CD14-positive monocyte (primary cell): ENCODE measurements around the gene COL24A1. TPM values are rescaled to one million over a fixed set of nuclear protein-coding genes. Genes with fewer than 3 reads are reported as not detected.
A peak's percentile ranks its signal among the peaks of the same experiment; 100 is the strongest.

ENCODE experiments used
- DNase-seq, 3 donors: peaks; one replicate each; pipeline ENCODE4 v3.0.0-alpha.2; 2011 to 2022
- H2AFZ ChIP-seq: 2 replicates; pipeline ENCODE4 v1.6.0; 2012; ENCODE audit warnings: mild to moderate bottlenecking, low read depth, low read length, inconsistent platforms; ENCODE audit not compliant: insufficient read depth, poor library complexity, severe bottlenecking
- H3K27ac ChIP-seq, 2 donors: 1 replicate in 1 of 2; 2 replicates in 1 of 2; pipeline ENCODE4 v1.5.1; 2012 to 2013; ENCODE audit warnings: low read length in 2 of 2, control low read depth in 1 of 2, inconsistent platforms in 1 of 2, low read depth in 1 of 2, mild to moderate bottlenecking in 1 of 2
- H3K27me3 ChIP-seq, 2 donors: one replicate each; pipeline versions ENCODE4 v1.6.0 to v1.6.1; 2011 to 2013; ENCODE audit warnings: low read length in 2 of 2; ENCODE audit not compliant: control insufficient read depth in 2 of 2, insufficient read depth in 2 of 2
- H3K36me3 ChIP-seq, 2 donors: replicated peaks in 1 of 2; 1 replicate in 1 of 2; 2 replicates in 1 of 2; pipeline versions ENCODE4 v1.5.1 to v1.6.1; 2012 to 2013; ENCODE audit warnings: low read length in 2 of 2, control low read depth in 1 of 2, inconsistent platforms in 1 of 2, mild to moderate bottlenecking in 1 of 2; ENCODE audit not compliant: insufficient read depth in 2 of 2, control insufficient read depth in 1 of 2
- H3K4me1 ChIP-seq, 2 donors: 1 replicate in 1 of 2; 2 replicates in 1 of 2; pipeline versions ENCODE4 v1.5.1 to v1.6.1; 2012 to 2013; ENCODE audit warnings: low read length in 2 of 2, control low read depth in 1 of 2, inconsistent platforms in 1 of 2, mild to moderate bottlenecking in 1 of 2, moderate library complexity in 1 of 2; ENCODE audit not compliant: insufficient read depth in 2 of 2, control insufficient read depth in 1 of 2
- H3K4me2 ChIP-seq: replicated peaks from 2 replicates; pipeline ENCODE3; 2012; ENCODE audit warnings: low read length, moderate library complexity, mild to moderate bottlenecking; ENCODE audit not compliant: poor library complexity, severe bottlenecking; ENCODE audit errors: extremely low read depth
- H3K4me3 ChIP-seq, 3 experiments: fragments of 200-600 bp in 1 of 3; sonication (generic) in 1 of 3; replicated peaks in 1 of 3; 1 replicate in 2 of 3; 2 replicates in 1 of 3; pipeline ENCODE4 v1.5.1; 2011 to 2013; ENCODE audit warnings: low read length in 3 of 3, mild to moderate bottlenecking in 3 of 3, control low read depth in 2 of 3, low read depth in 2 of 3, inconsistent platforms in 1 of 3, moderate library complexity in 1 of 3
- H3K79me2 ChIP-seq: 2 replicates; pipeline ENCODE4 v1.6.0; 2012; ENCODE audit warnings: mild to moderate bottlenecking, control low read depth, inconsistent platforms, low read length, moderate library complexity; ENCODE audit not compliant: insufficient read depth
- H3K9ac ChIP-seq: 2 replicates; pipeline ENCODE4 v1.6.0; 2017; ENCODE audit warnings: low read length, mild to moderate bottlenecking; ENCODE audit not compliant: insufficient read depth, poor library complexity, severe bottlenecking
- H3K9me3 ChIP-seq, 2 donors: replicated peaks in 1 of 2; 1 replicate in 1 of 2; 2 replicates in 1 of 2; pipeline versions ENCODE4 v1.5.1 to v1.6.1; 2012 to 2013; ENCODE audit warnings: low read length in 2 of 2, control low read depth in 1 of 2; ENCODE audit not compliant: control insufficient read depth in 1 of 2, insufficient read depth in 1 of 2
- H4K20me1 ChIP-seq: 2 replicates; pipeline ENCODE4 v1.6.0; 2012; ENCODE audit warnings: mild to moderate bottlenecking, low read length, control low read depth, moderate library complexity; ENCODE audit not compliant: insufficient read depth
- H3K27ac Mint-ChIP-seq, 7 donors: one replicate each; pipeline ENCODE4 v1.8.0; 2020; ENCODE audit warnings: mild to moderate bottlenecking in 7 of 7, mixed read lengths in 7 of 7, moderate library complexity in 6 of 7, inconsistent platforms in 2 of 7
- H3K27me3 Mint-ChIP-seq, 3 donors: one replicate each; pipeline ENCODE4 v1.8.0; 2021 to 2022; ENCODE audit warnings: low read depth in 3 of 3, mild to moderate bottlenecking in 3 of 3, mixed read lengths in 3 of 3, moderate library complexity in 3 of 3, inconsistent platforms in 1 of 3
- H3K36me3 Mint-ChIP-seq, 2 donors: one replicate each; pipeline ENCODE4 v1.8.0; 2020; ENCODE audit warnings: mixed read lengths in 2 of 2, inconsistent platforms in 1 of 2, mild to moderate bottlenecking in 1 of 2
- H3K4me1 Mint-ChIP-seq: one replicate; pipeline ENCODE4 v1.8.0; 2020; ENCODE audit warnings: mild to moderate bottlenecking, mixed read lengths
- H3K4me3 Mint-ChIP-seq, 2 donors: one replicate each; pipeline ENCODE4 v1.8.0; 2020; ENCODE audit warnings: mild to moderate bottlenecking in 2 of 2, mixed read lengths in 2 of 2, moderate library complexity in 1 of 2
- H3K9me3 Mint-ChIP-seq, 7 donors: one replicate each; pipeline ENCODE4 v1.8.0; 2020 to 2022; ENCODE audit warnings: mixed read lengths in 7 of 7, mild to moderate bottlenecking in 6 of 7, moderate library complexity in 6 of 7, inconsistent platforms in 2 of 7
- WGBS: methylation state at CpG from one replicate; pipeline ENCODE4 v1.1.5; 2013; ENCODE audit warnings: missing lambda C conversion rate; ENCODE audit not compliant: insufficient coverage; 5-methylcytosine and 5-hydroxymethylcytosine counted together
- intact Hi-C, 2 donors: fragments of 100-400 bp; cut with micrococcal nuclease; formaldehyde crosslinking; loops; one replicate each; pipeline versions ENCODE4 v1.15.0 to v1.15.1; 2023
- polyA plus RNA-seq, 3 donors: library from polyadenylated mRNA; depleted of rRNA in 1 of 3; unstranded in 2 of 3; stranded (reverse) in 1 of 3; fragments of 300-500 nt in 2 of 3; fragments of >200 nt in 1 of 3; fragmentation: Illumina TruSeq in 2 of 3; gene quantifications; 1 replicate in 2 of 3; 2 replicates in 1 of 3; pipeline ENCODE4 v1.2.3, GENCODE V29; 2012 to 2021
- TF ChIP-seq, protein P1 (sequence below): fragments of 200-600 bp; IDR thresholded peaks from one replicate; pipeline ENCODE4 v1.8.0; 2022; ENCODE audit warnings: antibody characterized with exemption, mild to moderate bottlenecking

Gene COL24A1
- polyA plus RNA-seq, 3 donors, result 0.05 to 0.13 TPM; not detected in 1

DNA sequence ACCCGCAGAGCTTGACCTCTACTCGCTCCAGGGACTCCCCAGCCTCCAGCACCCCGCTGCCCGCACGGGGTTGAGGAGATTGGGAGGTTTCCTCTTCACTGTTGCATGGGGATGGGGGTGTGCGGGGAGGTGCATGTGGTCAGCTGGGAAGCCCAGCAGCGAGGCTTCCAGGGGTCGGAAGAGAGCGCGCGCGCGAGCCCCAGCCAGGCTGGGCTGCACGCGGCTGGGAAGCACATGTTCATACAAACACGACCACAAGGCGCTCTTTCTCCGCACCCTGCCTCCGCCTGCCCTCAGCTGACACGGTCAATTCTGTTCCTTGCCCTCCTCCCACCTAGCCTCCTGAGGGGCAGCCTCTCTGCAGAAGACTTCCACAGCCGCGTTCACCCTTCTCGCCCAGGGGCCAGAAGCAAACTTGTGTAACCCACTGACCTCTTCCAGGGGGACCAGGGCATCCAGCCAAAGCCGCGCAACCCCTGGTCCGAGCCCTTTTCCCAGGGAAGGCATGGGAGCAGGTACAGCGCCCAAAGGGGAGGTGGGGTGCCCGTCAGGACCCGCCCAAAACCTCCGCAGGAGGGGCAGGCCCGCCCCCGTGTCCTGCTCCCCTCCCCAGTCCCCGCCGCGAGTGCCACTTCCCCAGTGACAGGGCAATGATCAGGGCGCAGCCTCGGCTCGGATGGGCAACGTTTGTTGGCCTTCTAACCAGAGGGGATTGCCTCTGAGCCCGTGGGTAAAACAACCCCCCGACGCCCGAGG is 1.3 kb downstream of the COL24A1 start:
- intact Hi-C loops, result no loop called here
- Mint-ChIP-seq H3K36me3 (no peaks in the 10 kb centered on the region), H3K9me3 (no peaks in the 10 kb centered on the region), H3K4me3 (peak overlapping the region; percentile 84 to 94), H3K4me1 (peaks cover 49% of the 10 kb centered on the region), H3K27me3 (peaks cover 11 to 15% (median 12%) of the 10 kb centered on the region in 3 donors), H3K27ac (peak overlapping the region in 5 of 7 donors; percentile 17 to 90 (median 76))
- TF ChIP-seq, protein P1, sequence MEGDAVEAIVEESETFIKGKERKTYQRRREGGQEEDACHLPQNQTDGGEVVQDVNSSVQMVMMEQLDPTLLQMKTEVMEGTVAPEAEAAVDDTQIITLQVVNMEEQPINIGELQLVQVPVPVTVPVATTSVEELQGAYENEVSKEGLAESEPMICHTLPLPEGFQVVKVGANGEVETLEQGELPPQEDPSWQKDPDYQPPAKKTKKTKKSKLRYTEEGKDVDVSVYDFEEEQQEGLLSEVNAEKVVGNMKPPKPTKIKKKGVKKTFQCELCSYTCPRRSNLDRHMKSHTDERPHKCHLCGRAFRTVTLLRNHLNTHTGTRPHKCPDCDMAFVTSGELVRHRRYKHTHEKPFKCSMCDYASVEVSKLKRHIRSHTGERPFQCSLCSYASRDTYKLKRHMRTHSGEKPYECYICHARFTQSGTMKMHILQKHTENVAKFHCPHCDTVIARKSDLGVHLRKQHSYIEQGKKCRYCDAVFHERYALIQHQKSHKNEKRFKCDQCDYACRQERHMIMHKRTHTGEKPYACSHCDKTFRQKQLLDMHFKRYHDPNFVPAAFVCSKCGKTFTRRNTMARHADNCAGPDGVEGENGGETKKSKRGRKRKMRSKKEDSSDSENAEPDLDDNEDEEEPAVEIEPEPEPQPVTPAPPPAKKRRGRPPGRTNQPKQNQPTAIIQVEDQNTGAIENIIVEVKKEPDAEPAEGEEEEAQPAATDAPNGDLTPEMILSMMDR, result no peak
- H3K4me1 ChIP-seq, result peaks cover 35 to 48% of the 10 kb centered on the region in 2 donors
- peak overlapping the region; percentile 45 to 79 (median 47) for H3K4me3 ChIP-seq
- peak in 2 of 3 donors; percentile 30 to 45 for DNase-seq
- H3K9me3 ChIP-seq, result no peaks in the 10 kb centered on the region
- no peaks in the 10 kb centered on the region for H4K20me1 ChIP-seq
- H3K27ac ChIP-seq, result peak overlapping the region in 1 of 2 donors; percentile 2
- H3K9ac ChIP-seq, result peak overlapping the region; percentile 48
- H2AFZ ChIP-seq, result peak overlapping the region; percentile 90
- WGBS, result 9% methylated on average over 36 of the region's 43 CpGs
- no peaks in the 10 kb centered on the region for H3K79me2 ChIP-seq
- no peaks in the 10 kb centered on the region for H3K36me3 ChIP-seq
- no peaks in the 10 kb centered on the region for H3K27me3 ChIP-seq
- H3K4me2 ChIP-seq, result peak overlapping the region; percentile 87

DNA sequence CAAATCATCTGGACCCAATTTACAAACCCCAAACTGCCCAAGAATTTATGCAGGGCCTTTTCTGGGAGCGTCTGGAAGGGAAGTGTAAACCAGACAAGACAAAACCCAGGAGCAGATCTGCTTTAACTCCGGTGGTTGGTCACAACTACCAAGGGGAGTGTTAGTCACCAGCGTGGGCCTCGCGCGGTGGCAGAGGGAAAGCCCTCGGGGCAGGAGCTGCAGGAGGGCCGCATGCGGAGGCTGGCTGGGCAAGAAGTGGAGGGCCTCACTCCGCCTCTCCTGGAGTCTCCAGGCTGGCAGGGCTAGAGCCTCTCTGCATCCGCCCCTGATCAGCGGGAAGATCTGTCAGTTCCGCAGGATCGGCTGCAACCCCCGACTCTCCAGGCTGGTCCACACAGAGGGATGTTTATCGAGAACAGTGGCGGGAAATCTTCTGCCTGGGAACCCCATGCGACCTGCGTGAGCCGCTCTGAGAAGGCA is 2.0 kb downstream of the COL24A1 start:
- H3K27ac Mint-ChIP-seq, result peak overlapping the region in 2 of 7 donors; percentile 17 to 83
- Histone ChIP-seq H3K79me2 (no peaks in the 10 kb centered on the region), H4K20me1 (no peaks in the 10 kb centered on the region), H3K27ac (no peak overlapping the region), H3K27me3 (no peaks in the 10 kb centered on the region), H2AFZ (peak overlapping the region; percentile 90), H3K36me3 (no peaks in the 10 kb centered on the region), H3K9ac (no peak overlapping the region), H3K9me3 (no peaks in the 10 kb centered on the region), H3K4me2 (peak overlapping the region; percentile 87), H3K4me1 (peaks cover 35 to 48% of the 10 kb centered on the region in 2 donors), H3K4me3 (peak overlapping the region in 1 of 3 experiments; percentile 79)
- no peaks in the 10 kb centered on the region for H3K9me3 Mint-ChIP-seq
- DNase-seq, result peak in 1 of 3 donors; percentile 20
- 89% methylated on average over 17 of the region's 20 CpGs for WGBS
- TF ChIP-seq, protein P1, result no peak
- peaks cover 49% of the 10 kb centered on the region for H3K4me1 Mint-ChIP-seq
- H3K27me3 Mint-ChIP-seq, result peaks cover 11 to 15% (median 12%) of the 10 kb centered on the region in 3 donors
- H3K4me3 Mint-ChIP-seq, result peak overlapping the region; percentile 84 to 94
- H3K36me3 Mint-ChIP-seq, result no peaks in the 10 kb centered on the region
- intact Hi-C loops, result no loop called here
